GM10248 (cell line): ENCODE measurements around the gene AACS.

Experiments
- CTCF ChIA-PET: fragments of 300-600 bp; sonication (Branson Sonifier 250); formaldehyde crosslinking; extraction: SDS; loops from one replicate; lab custom pipeline; 2021; ENCODE audit warnings: antibody characterized with exemption; lab: Yijun Ruan, JAX
- POLR2A ChIA-PET: fragments of 350-650 bp; sonication (Branson Sonifier 250); formaldehyde crosslinking; extraction: SDS; loops from one replicate; lab custom pipeline; 2020; ENCODE audit warnings: antibody characterized with exemption; lab: Yijun Ruan, JAX
- DNase-seq: peaks from one replicate; pipeline ENCODE4 v3.0.0; 2012; ENCODE audit errors: extremely low spot score
- TF ChIP-seq, protein P1 (sequence below): IDR thresholded peaks from 2 replicates; pipeline ENCODE4 v1.5.1; 2012; ENCODE audit warnings: mild to moderate bottlenecking, low read depth; ENCODE audit errors: extremely low read depth, missing control alignments, control extremely low read depth

Gene AACS, protein sequence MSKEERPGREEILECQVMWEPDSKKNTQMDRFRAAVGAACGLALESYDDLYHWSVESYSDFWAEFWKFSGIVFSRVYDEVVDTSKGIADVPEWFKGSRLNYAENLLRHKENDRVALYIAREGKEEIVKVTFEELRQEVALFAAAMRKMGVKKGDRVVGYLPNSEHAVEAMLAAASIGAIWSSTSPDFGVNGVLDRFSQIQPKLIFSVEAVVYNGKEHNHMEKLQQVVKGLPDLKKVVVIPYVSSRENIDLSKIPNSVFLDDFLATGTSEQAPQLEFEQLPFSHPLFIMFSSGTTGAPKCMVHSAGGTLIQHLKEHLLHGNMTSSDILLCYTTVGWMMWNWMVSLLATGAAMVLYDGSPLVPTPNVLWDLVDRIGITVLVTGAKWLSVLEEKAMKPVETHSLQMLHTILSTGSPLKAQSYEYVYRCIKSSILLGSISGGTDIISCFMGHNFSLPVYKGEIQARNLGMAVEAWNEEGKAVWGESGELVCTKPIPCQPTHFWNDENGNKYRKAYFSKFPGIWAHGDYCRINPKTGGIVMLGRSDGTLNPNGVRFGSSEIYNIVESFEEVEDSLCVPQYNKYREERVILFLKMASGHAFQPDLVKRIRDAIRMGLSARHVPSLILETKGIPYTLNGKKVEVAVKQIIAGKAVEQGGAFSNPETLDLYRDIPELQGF

GRCh38 chr12:125065021-125065918, at the start of gene AACS:
AACS (plus strand) TSS chr12:125065435; CDS start chr12:125065585, 150 bp downstream.
- POLR2A ChIA-PET = interaction anchor here (1.3 kb wide), 1 partner anchor 151 kb away, joined by 4 read pairs; the partner anchor contains the start of gene UBC
- DNase-seq = peak; percentile 97
- CTCF ChIA-PET = interaction anchor here (0.8 kb wide), 1 partner anchor 20 kb away, joined by 3 read pairs; no protein-coding TSS in a partner anchor
- TF ChIP-seq, protein P1, sequence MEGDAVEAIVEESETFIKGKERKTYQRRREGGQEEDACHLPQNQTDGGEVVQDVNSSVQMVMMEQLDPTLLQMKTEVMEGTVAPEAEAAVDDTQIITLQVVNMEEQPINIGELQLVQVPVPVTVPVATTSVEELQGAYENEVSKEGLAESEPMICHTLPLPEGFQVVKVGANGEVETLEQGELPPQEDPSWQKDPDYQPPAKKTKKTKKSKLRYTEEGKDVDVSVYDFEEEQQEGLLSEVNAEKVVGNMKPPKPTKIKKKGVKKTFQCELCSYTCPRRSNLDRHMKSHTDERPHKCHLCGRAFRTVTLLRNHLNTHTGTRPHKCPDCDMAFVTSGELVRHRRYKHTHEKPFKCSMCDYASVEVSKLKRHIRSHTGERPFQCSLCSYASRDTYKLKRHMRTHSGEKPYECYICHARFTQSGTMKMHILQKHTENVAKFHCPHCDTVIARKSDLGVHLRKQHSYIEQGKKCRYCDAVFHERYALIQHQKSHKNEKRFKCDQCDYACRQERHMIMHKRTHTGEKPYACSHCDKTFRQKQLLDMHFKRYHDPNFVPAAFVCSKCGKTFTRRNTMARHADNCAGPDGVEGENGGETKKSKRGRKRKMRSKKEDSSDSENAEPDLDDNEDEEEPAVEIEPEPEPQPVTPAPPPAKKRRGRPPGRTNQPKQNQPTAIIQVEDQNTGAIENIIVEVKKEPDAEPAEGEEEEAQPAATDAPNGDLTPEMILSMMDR = no peak

GRCh38 chr12:125015680-125016310, 49.4 kb upstream of the AACS start:
- ChIA-PET CTCF (no interaction called here), POLR2A (no interaction called here)
- DNase-seq = no peak
- TF ChIP-seq, protein P1 = no peak

DNA sequence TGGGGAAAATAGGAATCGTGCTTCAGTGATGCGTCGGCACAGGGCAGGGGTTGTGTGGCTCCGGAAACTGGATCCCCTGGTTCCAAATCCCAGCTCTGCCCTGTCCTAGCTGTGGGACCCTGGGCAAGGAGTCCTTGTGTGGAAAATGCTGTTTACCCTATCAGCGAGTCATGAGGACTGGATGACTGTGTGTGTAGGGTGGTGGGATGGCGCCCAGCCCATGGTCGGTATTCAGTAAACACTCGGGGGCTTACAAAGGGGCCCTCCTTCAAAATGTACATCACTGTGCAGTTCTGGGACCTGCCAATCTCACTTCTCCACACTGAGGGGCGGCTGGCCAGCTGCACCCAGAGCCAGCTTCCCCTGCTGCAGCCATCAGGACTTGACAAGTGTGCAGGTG, 47.4 kb upstream of the AACS start:
- TF ChIP-seq, protein P1 = no peak
- DNase-seq = no peak
- ChIA-PET POLR2A (no interaction called here), CTCF (interaction anchor here (1.9 kb wide), 1 partner anchor 17 kb away, joined by 4 read pairs; no protein-coding TSS in a partner anchor)

DNA sequence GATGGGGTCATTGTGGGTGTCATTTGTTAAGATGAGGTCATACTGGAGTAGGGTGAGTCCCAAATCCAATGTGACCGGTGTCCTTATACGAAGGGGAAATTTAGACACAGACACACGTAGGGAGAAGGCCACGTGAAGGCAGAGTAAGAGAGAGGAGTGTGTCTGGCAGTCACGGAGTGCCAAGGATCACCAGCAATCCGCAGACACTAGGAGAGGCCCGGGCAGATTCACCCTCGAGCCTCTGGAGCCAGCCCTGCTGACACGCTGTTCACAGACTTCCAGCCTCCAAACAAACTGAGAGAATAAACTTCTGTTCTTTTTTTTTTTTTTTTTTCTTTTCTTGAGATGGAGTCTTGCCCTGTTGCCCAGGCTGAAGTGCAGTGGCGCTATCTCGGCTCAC, 46.9 kb upstream of the AACS start:
- CTCF ChIA-PET = interaction anchor here (1.9 kb wide), 1 partner anchor 17 kb away, joined by 4 read pairs; no protein-coding TSS in a partner anchor
- DNase-seq = no peak
- POLR2A ChIA-PET = no interaction called here
- TF ChIP-seq, protein P1 = no peak

DNA sequence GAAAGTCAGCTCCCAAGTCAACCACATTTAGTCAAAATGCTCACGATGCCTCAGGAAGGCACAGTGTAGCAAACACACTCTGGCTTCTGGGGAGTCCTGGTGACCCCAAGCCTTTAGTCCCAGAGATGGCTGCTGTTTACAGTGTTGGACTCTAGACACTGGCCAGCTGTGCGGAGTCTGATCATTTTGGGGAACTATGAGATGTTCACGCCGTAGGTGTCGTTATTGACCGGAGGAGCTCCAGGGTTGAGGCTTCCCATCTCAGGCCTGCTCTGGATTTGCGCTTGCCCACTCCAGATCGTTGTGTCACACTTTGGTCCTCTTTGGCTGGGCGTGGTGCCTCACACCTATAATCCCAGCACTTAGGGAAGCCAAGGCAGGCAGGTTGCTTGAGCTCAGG, 44.1 kb upstream of the AACS start:
- CTCF ChIA-PET = interaction anchor here (1.0 to 1.5 kb wide), 3 partner anchors 13 to 25 kb away, joined by 3 to 4 read pairs (median 3); no protein-coding TSS in a partner anchor
- TF ChIP-seq, protein P1 = no peak
- no peak for DNase-seq
- POLR2A ChIA-PET = no interaction called here
